NCI-H82 treated with DMSO at 0.1 percent for 48 hours (cell line): ENCODE data around the gene LACTBL1.

ENCODE experiments used
- DNase-seq: peaks from one replicate; lab custom pipeline; 2025; ENCODE audit not compliant: unreplicated experiment; lab: John Stamatoyannopoulos, UW

LACTBL1 gene

GRCh38 chr1:22978299-22978698 lies 5.6 kb upstream of the LACTBL1 start:
- no peak for DNase-seq

GRCh38 chr1:22976461-22977243 lies 4.0 kb upstream of the LACTBL1 start:
- peak; percentile 79 for DNase-seq

GRCh38 chr1:22976127-22976460 lies 3.4 kb upstream of the LACTBL1 start:
- no peak for DNase-seq

GRCh38 chr1:22975694-22976093 lies 3.0 kb upstream of the LACTBL1 start:
- DNase-seq = no peak

DNA sequence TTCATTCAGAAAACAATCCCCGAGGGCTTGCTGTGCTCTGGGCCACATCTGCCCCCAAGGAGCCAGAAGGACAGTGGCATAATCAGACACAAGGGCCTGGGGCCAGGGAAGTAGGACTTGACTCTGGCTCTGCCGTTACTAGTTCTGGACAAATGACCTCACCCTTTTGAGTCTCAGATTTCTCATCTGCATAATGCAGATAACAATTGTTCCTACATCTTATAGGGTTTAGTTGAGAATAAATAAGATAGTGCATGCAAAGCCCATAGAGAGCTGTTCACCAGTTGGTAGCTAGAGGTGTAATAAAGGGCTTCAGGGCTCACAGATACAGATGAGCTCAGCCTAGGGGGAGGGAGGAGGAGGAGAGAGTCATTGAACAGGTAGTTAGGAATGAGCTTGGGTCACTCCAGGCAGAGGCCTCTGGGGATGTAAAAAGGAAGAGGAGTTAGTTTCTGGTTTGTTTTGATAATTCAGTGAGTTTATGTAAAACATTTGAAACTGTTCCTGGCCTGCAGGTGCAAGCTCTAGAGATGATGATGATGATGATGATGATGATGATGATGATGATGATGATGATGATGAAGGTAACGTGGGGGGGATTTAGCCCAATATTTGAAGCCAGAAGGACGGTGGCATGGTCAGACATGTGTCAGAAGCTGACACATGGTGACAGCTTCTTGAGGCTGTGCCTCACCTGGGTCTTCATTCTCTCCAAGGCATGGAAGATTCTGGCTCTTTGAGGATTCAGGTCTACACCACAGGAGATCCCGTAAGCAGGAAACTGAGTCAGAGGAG lies 858 bp downstream of the LACTBL1 start:
- DNase-seq = peak; percentile 62

- DNase-seq = peak; percentile 96
These were observed 1.5 kb downstream of the LACTBL1 start for GRCh38 chr1:22971161-22971560.

- DNase-seq = no peak
These were observed 2.6 kb downstream of the LACTBL1 start for GRCh38 chr1:22970096-22970495.

GRCh38 chr1:22969304-22969709 lies 3.4 kb downstream of the LACTBL1 start:
- peak; percentile 67 for DNase-seq

GRCh38 chr1:22967833-22968232 lies 4.8 kb downstream of the LACTBL1 start:
- DNase-seq = no peak

DNA sequence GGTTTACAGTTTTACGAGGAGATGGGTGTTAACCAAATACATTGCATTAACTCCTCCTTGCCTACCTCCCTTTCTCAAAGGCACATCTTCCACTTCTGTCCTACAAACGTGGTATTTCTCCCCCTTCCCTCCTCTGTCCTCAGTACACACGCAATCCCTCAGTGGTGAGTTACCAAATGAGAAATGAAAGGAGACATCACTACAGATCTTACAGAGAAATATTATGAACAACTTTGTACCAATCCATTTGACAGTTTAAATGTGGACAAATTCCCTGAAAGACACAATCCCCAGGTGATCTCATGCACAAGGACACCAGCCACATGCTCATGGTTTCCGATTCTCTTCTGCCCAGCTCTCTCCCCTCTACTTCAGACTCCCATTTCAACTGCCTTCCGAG lies 6.4 kb downstream of the LACTBL1 start:
- no peak for DNase-seq

GRCh38 chr1:22963044-22963677 lies 9.5 kb downstream of the LACTBL1 start:
- no peak for DNase-seq

GRCh38 chr1:22962558-22962957 lies 10.1 kb downstream of the LACTBL1 start:
- DNase-seq = no peak

- DNase-seq = no peak
These were observed 12.9 kb downstream of the LACTBL1 start for GRCh38 chr1:22959545-22960360.

DNA sequence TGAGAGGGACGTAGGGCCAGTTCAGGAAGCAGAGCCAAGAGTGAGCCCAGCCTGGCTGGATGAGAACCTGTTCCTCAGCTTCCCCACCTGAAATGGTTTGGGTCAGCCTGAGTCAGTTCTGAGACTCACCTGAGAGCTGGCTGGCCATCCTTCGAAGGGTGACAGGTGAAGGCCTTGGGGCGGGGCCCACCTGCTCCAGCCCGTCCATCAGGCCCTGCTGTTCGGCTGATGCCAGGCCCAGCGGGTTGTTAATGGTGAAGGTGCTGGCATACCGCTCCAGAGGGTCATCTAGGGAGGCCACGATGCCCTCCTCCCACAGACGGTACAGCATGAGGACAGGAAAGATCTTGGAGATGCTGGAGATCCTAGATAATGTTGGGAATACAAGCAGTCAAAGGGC lies 14.1 kb downstream of the LACTBL1 start:
- DNase-seq = no peak

GRCh38 chr1:22957066-22957465 lies 15.6 kb downstream of the LACTBL1 start:
- DNase-seq = no peak

DNA sequence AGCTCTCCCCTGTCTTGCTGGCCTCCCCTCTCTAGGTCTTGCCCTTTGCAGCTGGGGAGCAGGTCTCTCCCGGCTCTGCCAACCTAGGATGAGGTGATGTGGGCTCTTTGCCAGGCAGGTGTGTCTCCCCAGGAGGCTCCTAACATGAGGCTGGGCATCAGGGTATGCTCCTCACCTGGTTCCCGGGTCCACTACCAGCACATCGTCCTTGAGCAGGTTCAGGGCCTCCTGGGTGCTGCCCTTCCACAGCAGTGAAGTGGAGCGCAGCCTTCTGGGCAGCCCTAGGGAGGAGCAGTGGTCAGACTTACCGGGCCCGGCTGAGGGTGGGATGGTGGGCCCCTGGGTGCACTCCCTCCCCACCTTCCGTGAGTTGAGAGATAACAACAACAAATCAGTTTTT lies 17.5 kb downstream of the LACTBL1 start:
- DNase-seq = no peak

DNA sequence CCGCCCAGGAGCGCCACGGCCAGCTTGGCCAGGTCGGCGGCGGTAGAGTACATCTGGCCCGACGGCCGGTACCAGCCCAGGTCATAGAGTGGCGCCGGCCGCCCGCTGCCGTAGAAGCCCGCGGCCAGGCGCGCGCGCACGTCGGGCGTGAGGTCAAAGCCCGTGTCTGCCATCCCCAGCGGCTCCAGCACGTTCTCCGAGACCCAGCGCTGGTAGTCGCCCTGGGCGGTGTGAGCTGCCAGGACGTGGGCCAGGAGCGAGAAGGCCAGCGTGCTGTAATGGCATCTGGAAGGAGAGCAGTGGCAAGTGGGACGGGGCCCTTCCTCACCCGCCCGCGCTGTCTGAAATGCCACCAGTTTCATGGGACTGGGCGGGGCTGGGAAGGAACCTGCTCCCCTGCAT lies 18.9 kb downstream of the LACTBL1 start:
- DNase-seq = no peak

DNA sequence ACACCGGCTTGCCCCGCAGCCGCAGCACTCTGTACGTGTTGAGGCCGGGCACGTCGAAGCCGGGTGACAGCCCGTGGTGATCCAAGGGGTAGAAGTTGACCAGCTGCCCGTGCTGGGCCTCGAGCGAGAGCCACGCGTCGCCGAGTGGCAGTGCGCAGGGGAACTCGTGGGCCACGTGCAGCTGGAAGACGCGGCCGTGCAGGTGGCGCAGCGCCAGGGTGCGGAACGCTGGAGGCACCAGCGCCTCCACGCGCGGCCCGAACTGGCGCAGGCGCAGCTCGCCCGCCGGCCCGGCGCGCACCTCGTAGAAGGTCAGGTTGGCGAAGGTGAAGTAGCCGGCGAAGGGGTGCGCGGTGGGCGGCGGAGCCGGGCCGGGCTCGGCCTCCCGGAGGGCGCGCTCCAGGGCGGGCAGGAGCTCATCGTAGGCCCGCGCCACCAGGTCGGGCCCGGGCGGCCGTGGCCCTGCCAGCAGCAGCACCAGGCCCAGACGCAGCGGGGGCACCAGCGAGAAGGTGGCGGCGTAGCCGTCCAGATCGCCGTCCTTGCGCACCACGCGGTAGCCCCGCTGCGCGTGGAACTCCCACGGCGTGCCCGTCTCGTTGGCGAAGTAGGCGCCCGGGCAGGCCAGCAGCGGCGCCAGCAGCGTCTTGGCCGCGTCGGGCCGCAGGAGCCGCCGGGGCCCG lies 19.5 kb downstream of the LACTBL1 start:
- DNase-seq = no peak

GRCh38 chr1:22952694-22953056 lies 20.0 kb downstream of the LACTBL1 start:
- DNase-seq = no peak

- no peak for DNase-seq
These were observed 20.9 kb downstream of the LACTBL1 start for GRCh38 chr1:22951796-22952195.
